KBM-7 (cell line): ENCODE measurements around the gene RIPOR2.

Source experiments
- DNase-seq: peaks from one replicate; pipeline ENCODE4 v3.0.0-alpha.2; 2015
- in situ Hi-C: fragments of 300-500 bp; cut with MboI; formaldehyde crosslinking; loops from 2 replicates; pipeline ENCODE4 v1.14.3; 2020; ENCODE audit warnings: low sequenced_read_pairs, low pct_unique_long_range_greater_than_20kb, mixed read lengths

RIPOR2 gene

DNA sequence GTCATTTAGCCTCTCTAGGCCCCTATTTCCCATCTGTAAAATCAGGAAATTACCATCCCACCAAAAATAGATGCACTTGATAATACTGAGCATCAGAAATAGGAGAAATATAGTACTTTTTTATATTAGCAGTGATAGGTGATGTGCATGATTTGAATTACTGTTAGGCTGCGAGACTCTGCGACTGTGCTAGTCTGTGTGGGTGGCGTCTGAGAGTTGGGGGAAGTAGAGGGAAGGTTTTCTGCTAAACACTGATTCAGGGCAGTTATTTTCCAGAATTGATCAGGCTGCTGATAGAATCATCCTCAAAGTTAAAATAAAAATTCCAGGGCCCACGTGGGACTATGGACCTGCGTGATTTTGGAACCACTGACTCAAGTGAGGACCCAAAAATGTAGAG is 76.6 kb downstream of the RIPOR2 start:
- no peak for DNase-seq
- in situ Hi-C loops = no loop called here

DNA sequence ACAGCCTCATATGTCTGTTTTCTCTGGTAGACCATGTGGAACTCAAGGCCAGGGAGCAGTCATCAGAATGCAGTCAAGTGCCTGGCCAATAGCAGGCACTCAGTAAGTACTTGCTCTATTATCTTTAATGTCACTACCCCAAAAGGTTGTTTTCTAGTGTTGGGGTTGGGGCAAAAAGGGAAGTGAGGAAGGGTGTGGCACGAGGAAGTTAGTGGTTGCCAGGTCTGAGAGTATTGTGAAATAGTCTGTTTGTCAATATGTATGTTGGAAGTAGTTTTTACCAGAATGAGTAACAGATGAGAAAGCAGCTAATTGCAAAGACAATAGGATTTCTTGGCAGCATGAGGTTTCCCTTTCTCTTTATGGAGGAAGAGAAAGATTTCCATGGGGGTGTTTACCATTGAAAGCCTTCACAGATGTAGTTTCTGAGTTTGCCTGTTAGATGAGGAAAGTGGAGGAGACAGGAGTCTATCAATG is 77.5 kb downstream of the RIPOR2 start:
- DNase-seq = peak; percentile 87
- in situ Hi-C loops = no loop called here

DNA sequence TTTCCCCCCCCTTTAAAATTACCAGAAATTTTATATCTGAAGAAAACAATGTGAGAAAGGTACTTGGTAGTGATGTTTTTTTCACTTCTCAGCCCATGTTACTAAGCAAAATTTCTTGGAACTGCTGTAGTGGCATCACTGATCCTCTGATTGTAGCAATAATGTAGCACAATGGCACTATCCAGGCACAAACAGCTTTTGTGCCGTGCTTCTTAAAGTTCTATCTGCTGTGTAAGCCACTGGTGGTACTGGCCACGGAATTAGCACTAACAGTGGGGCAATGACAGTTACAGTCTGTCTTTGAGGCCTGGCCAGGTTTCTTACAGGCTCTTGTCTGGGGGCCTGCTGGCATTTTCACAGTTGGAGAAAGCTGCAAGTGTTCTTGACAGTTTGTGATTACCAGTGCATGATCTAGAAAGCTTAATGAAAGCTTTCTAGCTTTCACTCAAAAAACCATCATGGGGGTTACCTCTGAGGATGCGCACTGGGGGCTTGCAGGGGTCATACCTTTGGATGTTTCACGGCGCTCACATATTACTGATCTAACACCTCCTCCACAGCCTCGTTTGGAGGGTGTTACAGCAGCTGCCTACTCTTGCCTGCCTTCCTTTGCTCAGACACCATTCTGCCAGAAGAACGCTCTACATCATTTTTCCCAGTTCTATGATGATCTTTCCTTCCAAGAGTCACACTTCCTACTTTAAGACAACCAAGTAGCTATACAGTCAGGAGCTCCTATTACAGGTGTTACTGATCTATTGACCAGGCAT is 78.7 kb downstream of the RIPOR2 start:
- in situ Hi-C loops = no loop called here
- no peak for DNase-seq

DNA sequence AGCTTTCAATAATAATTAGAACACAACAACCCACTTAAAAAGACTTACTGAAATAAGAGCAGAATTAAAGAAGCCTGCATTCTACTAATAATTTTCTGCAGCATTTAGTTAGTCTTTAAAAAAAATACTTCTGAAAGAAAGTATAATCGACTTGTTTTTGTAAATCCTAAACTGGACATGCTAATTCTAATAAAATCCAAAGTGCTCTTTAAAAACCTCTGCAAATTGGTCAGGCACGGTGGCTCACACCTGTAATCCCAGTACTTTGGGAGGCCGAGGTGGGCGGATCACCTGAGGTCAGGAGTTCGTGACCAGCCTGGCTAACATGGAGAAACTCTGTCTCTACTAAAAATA is 79.5 kb downstream of the RIPOR2 start:
- in situ Hi-C loops = no loop called here
- DNase-seq = no peak

DNA sequence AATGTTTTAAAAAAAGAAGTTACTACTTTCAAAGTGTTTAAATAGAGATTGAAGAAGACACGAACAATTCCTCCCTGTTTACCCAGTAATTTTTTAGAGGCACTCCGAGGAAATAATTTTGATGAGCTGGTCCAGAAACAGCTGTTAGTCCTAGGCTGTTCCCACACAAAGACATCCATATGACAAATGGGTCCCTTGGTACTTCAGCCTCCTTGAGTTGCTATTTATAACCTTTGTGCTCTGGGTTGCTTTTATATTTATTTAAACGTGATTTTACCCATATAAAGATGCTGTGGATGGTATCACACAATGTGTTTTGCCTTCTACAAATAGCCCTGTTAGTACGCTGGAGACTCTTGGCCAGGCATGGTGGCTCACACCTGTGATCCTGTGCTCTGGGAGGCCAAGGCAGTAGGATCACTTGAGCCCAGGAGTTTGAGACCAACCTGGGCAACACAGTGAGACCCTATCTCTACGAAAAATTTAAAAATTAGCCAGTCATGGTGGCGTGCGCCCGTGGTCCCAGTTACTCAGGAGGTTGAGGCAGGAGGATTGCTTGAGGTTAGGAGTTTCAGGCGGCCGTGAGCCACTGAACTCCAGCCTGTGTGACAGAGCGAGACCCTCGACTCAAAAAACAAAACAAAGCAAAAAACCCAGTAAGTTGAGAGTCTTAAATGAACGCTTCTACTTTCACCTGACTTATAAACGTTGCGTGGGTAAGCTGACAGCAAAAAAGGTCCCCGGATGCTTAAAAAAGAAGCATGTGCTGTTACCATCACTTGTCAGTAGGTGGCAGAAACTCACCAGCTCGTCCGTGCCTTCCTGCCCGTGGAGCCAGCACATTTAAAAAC is 80.1 kb downstream of the RIPOR2 start:
- in situ Hi-C loops = no loop called here
- peak; percentile 83 for DNase-seq

DNA sequence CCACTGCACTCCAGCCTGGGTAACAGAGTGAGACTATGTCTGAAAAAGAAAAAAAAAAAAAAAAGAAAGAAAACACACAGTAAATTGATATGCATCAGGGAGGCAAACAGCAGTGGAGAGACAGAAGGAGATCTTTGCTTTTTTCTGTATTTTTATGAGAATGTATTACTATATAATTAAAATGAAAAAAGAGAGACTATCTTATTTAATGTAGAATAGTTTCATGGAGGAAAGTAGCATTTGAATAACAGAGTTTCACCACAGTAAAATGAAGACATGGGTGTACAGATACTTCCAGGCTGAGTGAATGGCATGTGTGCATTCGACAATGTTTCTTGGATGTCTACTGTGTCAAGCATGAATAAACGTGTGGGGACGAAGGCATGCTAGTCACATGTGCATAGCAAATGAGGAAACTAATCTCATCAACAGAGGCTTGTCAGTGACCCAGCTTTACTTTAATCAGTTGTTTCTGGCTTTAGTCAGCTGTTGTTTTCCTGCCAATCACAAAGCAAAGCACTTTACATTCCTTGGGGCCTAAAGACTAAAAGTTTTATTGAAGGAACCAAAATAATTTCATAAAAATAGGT is 81.6 kb downstream of the RIPOR2 start:
- no peak for DNase-seq
- in situ Hi-C loops = no loop called here

DNA sequence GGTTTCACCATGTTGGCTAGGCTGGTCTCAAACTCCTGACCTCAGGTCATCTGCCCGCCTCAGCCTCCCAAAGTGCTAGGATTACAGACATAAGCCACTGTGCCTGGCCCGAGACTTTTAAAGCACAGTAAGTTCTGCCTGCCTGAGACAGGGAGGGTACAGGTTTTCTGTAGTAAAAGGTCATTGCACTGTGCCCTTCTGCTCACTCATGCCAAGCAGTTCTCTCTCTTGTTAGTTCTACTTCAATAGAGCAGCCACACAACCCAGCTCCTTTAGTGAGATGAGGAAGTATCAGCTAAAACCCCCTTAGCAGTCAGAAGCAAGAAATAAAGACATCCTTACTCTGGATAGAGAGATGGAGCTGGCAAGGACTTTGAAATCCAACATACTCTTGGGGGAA is 84.7 kb downstream of the RIPOR2 start:
- in situ Hi-C loops = no loop called here
- DNase-seq = no peak

DNA sequence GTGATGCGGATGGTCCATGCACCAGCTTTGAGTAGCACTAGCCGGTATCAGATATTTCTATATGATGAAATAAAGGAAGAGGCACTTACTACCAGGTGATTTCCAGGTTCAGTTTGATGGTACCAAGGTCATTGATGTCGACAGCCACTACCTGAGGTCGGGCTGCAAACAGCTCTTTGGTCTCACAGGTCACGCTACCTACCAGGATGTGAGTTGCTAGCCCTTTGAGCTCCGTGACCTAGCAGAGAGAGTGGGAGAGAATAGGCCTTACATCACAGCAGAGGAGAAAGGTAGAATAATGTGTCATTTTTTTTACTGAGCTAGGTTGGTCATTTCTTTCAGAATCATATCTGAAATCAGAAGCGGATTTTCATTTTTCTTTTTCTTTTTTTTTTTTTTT is 86.0 kb downstream of the RIPOR2 start:
- in situ Hi-C loops = no loop called here
- DNase-seq = no peak

DNA sequence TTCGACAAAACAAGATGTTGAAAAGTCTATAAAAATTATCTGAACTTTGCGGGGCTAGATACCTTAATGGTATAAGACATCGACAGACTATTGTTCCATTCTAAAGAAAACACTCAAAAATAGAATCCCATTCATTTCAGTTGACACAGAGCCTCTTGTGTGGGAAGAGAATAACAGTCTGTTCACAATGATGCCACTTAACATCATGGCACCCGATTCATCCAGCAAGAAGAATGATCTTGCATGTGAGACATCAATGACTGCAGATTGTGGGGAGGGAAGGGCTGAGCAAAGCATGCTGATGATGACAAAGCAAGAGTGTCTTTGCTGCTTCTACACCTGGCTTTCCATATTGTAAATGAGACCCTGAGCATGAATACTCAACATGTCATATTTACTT is 87.3 kb downstream of the RIPOR2 start:
- no peak for DNase-seq
- in situ Hi-C loops = no loop called here

DNA sequence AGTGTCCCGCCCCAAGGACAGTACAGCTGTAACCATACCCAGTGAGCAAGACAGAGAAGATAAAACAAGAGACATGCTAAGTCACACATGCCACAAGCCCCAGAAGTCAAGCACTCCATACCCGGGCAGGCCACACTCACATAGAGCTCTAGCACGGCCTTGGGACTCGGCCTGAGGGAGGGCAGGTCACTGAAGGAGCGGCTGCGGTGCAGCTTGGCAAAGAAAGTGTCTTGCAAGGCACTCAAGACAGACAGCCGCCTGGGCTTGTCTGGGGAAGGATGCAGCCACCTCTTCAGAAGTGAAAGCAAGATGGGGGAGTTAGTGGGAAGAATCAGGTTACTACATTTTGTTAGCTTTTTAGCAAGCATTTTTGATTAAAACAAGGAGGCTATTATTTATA is 88.4 kb downstream of the RIPOR2 start:
- in situ Hi-C loops = no loop called here
- DNase-seq = no peak

DNA sequence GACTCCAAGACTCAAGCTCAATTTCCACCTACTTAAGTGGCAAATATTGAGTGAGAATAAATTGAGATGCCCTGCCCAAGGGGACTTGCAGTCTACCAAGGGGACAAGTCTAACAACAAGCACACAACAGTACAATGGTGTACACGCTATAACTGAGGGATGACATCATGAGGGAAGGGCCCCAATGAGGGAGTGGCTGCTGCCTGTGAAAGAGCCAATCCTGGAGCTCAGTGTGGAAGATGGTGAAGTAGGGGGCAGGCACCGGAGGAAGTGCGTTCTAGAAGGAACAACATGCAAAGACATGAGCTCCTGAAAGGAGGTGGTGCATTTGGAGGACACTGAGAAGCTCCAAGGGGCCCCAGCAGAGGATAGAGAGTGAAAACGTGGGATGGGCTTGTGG is 90.2 kb downstream of the RIPOR2 start:
- no peak for DNase-seq
- in situ Hi-C loops = no loop called here

DNA sequence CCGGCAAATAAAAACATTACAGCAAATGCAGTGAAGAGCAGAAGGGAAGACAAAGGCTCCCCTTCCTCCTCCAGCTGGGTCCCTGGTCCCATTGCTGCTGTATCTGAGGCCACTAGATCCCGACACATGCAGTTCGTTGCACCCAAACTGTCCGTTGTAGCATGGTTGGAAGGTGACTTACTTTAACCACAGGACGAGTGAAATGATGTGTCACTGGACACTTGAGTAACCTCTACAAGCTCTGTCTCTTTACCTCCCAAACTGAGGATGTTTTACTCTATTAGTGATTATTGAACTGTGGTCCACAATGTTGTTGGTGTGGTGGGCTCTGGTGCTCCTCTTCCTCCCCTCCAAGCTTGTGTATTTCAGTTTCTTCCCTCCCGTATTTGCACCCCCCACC is 90.9 kb downstream of the RIPOR2 start:
- in situ Hi-C loops = no loop called here

DNA sequence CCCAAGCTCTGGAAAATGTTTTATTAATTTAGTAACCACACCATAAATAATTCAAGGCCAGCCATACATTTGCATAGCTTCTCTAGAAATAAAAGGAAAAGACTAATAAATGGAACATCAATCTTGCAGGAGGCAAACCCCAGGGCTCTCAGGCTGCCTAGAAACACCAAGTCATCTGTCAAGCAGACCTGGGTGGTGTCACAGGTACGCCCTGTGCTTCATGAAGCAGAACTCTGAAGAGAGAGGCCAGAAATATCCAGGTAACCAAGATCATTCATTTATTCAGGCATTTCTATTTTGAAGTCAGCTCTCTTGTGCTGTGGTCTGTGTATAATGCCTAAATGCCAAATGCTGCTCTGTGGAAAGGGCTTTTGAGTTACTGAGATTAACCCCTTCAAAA is 91.7 kb downstream of the RIPOR2 start:
- in situ Hi-C loops = no loop called here
- DNase-seq = no peak

More for the DNA sequence above, 90.9 kb downstream of the RIPOR2 start:
- DNase-seq = no peak

DNA sequence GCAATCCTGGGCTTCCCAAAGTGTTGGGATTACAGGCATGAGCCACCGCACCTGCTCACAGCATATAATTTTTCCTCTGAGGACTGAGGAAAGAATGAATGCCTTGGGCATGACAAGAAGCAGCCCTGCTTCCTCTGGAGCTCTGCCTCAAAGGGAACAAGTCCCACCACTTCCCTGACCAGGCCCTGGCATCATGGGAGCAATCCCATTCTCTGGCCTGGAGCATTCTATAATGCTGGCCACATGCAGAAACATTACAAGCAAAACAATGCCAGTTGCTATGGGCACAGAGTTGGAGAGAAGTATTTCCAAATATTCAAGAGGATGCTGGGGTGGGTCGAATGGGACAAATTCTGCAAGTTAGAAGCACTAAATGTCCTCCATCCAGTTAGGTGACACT is 95.6 kb downstream of the RIPOR2 start:
- DNase-seq = no peak
- in situ Hi-C loops = no loop called here

DNA sequence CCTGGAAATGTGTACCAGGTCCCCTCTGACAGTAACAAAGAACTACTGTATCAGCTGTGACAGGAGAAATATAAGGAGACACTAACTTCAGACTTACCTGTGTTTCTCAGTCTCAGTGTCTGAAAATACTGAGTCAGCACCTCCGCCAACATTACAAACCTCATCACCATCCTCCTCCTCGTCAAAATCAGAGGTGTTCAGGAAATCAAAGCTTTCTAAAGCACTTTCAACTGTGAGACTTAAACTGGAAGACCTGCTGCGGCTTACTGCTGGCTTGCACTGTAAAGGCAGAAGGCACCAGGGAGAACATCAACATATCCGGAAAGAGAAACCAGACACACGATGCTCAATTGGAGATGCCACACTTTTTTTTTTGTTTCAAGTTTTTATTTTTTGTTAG is 96.8 kb downstream of the RIPOR2 start:
- in situ Hi-C loops = no loop called here
- no peak for DNase-seq

DNA sequence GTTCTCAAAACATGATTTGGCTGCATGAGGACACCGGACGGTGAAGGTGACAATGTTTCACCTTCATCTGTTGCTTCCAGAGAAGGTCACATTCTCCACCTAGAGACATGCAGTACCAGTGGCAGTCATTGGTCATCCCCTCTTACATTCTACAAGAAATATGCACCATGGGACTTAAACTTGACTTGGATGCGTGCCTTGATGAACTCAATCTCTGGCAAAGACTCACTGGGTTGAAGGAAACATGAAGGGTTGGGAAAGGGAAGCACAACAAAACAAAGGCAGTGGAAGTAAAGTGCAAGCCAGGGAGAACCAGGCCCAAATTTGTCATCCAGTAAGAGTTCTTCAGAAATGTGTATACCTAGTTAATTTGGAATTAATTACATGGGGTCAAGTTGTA is 97.7 kb downstream of the RIPOR2 start:
- in situ Hi-C loops = no loop called here
- DNase-seq = no peak

DNA sequence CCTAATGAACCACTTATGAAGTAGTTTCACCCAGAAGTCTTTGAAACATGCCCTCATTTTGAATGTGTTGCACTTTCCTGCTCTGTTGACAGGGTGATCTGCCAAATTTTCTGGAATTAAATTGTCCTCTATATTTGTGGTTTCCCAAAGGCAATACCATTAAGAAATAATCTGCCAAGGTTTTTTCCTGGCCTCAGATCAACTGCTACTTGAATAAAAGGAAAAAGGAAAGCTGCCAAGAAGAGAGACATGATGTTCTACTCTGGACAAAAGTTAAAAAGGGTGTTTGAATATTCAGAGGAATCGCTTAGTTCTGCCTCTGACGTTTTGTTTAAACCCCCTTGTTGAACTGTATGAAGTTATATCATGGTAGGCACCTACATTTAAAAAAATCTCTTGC is 99.7 kb downstream of the RIPOR2 start:
- in situ Hi-C loops = no loop called here
- no peak for DNase-seq

DNA sequence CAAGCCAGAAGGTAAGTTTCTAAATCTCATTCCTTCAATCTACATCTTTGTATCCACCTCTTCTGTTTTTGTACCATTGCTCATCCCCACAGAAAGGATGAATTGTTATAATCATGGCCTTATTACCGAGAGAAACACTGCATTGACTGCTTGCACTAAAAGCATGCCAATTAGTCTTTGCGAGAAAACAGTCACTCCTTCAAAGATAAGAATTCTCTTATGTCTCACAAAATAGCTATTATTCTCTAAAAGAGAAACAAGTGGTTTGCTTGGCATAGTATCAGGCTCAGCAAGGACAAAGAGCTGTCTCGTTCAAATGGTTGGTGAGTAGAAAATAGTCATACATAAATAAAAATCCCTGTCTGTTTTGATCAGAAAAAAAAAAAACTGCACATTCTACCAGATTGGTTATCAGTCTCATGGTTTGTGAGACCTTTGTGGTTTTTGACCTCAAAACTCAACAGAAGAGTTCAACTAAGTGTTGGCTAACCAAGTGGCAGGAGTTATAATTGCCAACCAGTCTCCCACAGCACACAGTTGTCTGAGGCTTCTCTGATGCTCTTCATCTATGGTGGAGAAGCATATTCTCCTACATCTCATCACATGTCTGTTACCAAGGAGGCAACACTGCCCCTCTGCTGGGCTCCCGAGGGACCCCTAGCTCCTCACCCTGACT is 101.9 kb downstream of the RIPOR2 start:
- DNase-seq = no peak
- in situ Hi-C loops = no loop called here

DNA sequence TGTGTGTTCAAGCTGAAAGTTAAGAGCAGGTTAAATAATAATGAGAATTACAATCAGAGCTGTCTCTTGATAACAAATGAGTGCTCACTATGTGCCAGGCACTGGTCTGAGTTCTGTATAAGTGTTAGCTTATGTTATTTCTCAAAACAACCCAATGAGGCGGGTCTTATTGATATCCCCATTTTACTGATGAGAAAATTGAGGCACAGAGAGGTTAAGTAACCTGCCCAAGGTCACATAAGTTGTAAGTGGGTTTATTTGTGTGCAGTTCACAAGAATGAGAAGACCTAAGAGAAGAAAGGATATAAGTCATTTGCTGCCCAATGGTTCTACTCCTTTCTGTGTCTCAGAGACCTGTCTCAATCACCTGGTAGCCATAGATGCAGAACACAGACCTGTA is 103.0 kb downstream of the RIPOR2 start:
- in situ Hi-C loops = no loop called here

More for the DNA sequence above, 103.0 kb downstream of the RIPOR2 start:
- no peak for DNase-seq
